ENCODE data around the gene SLC6A7.
"Not testable (repeated sequence)": the region's sequence is repeated elsewhere in the genome, so short reads cannot be mapped to it uniquely, and the experiment has no call there.

Gene SLC6A7

DNA sequence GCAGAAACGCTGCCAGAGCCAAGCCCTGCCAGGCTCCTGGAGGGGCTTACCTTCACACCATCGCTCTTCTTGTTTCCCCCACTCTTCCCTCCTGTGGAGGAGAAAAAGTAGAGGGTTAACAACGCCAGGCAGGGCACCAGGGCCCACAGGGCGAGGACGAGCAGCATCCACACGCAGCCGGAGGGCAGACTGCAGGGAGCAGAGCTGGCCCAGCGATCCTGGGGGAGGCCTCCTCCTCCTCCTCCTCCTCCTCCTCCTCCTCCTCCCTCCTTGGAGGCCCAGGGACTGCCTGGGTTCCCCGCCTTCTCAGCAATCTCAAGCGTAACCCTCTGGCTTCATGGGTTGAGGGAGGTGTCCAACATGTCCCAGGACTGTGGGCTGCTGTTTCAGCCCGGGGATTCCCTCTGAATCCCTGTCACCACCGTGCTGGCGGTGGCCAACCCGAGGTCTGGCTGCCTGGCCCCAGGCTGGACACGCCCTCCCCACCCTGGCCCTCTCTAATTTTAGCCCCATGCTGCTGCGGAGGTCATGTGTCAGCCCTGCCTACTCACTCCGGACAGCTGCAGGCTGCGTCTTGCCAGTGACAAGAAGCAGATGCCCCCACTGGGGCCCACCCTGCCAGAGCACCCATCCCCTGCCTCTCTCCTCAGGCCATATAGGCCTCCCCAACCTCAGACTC, 55.4 kb downstream of the SLC6A7 start:
- DNase-seq, result no peak

DNA sequence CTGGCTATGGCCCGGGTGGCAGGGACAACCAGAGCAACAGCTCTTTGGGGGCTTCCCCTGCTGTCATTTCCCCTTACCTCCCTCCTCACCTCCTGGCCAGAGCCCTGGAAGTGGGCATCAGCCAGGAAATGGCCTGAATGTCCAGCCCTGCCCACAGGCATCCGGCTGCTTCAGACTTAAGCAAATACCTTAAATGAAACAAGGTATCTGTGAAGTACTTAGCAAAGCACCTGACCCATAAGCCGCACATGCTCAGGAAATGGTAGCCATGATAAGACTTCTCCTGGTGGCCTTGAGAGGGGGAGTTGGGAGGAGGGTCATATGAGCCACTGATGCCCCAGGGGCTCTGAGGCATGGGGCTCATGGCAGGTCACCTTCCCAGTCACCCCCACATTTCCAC, 55.9 kb downstream of the SLC6A7 start:
- DNase-seq, result no peak

DNA sequence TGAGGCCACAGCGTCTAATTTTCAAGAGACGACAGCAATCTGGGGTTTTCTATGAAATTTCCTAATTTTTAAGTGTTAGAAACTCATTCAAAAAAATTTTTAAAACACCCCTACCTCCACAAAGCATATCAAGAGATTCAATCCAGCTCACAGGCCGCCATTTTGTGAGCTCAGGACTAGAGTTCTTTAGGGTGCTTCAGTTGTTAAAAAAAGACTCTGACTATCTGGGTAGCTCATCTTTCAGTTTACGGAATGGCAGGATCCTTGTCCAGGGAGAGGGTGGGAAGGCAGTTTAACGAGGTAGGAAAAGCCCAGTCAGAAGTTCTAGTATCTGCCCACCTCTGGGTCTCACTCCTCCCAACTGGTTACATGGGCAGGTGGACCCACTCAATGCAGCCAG, 56.6 kb downstream of the SLC6A7 start:
- DNase-seq, result no peak

DNA sequence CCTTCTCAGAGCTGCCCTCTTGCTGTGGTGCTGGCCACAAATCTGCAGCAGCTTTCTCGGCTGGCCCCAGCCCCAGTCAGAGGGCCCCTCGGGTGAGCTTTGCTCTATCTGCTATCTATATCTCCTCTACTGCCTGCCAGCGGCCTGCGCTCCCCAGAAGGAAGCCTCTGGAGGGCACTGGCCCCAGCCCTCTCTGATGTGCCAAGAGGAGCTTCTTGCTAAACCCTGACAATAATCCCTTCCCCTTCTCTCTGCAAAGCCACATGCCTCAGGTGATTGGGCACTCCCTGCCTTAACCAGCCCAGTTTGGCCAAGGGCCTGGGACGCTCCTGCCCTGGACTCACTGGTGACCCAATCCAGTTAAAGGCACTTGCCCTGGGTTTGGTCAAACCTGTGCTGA, 57.0 kb downstream of the SLC6A7 start:
- no peak for DNase-seq

DNA sequence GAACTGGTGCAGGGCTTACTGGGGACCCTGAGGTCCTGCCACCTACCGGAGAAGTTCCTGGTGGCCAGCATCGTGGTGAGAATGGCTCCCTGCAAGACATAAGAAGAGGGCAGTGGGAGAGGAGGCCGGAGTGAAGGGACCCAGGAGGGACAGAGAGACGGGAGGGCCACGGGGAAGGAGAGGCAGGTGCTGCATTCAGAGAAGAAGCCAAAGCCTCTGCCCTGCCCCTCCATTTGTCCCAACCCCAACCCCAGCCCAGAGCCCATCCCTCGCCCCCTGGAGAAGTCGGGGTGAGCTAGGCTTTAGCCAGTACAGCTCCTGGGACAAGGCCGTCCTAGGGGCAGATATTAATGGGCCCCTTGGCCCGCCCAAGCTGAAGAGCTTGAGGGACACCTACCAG, 57.9 kb downstream of the SLC6A7 start:
- no peak for DNase-seq

DNA sequence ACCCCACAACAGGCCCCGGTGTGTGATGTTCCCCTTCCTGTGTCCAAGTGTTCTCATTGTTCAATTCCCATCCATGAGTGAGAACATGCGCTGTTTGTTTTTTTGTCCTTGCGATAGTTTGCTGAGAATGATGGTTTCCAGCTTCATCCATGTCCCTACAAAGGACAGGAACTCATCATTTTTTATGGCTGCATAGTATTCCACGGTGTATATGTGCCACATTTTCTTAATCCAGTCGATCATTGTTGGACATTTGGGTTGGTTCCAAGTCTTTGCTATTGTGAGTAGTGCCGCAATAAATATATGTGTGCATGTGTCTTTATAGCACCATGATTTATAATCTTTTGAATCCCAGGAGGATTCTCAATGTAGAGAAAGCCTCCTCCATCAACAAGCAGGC, 58.6 kb downstream of the SLC6A7 start:
- DNase-seq, result not testable (repeated sequence)

DNA sequence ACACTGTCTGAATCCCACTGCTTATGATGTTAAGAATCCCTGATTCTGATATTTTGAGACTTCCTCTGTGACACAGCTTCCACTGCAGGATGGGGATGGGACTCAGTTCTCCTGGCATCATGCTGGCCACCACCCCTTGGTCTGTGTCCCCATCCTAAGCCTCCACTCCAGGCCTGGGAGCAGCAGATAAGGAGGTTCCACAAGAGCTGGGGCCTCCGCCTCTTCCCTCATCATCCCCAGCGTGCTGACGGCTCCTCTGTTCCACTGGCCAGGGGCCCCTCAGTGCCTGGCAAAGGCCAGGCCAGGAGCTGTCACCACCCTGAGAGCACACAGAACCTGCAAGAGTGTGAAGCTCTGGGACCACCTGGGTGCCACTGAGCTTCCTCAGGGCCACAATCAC, 59.1 kb downstream of the SLC6A7 start:
- no peak for DNase-seq

DNA sequence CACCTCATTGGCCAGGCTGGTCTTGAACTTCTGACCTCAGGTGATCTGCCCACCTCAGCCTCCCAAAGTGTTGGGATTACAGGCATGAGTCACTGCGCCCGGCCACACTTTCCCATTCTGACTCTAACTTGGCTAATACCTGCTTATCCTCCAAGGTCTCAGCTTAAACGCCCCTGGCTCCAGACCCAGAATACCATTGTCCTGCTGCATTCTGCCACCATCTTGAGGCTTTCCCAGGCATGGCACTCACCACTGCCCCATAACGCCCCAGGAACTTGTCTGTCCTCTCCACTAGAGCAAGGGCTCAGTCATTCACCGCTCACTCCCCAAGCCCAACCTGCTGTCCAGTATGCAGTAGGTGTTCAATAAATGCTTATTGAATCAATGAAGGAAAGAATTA, 59.9 kb downstream of the SLC6A7 start:
- no peak for DNase-seq

DNA sequence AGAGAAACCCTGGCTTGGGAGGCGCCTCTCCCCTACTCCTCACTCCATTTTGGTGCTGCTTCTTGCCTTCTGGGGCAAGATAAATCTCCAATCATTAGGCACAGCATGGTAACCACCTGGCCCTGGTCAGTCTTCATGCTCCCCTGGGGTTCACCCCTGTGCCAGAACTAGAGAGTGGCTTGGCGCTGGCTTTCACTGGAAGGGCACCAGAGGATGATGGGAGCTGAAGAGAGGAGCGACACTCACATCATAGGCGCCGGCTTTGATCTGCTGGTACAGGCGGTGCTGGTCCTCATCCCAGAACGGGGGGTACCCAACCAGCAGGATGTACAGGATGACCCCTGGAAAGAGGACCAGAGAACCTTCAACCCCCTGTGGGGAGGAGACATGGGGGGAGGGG, 61.6 kb downstream of the SLC6A7 start:
- DNase-seq, result no peak

DNA sequence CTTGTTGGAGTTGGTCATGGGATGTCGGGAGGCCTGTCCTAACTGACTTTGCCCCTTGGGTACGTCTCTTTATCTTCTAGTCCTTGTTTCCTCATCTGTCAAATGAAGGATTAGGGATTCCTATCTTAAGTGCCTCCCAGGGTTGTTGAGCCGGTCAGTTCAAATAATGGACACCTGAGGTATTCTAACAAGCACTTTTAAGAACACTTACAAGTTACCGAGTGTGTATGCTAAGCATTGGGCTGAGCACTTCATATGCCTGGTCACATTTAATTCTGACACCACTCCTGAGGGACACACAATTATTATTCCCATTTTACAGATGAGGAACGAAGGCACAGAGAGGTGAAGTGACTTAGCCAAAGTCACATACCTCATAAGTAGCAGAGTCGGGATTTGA, 62.6 kb downstream of the SLC6A7 start:
- no peak for DNase-seq

DNA sequence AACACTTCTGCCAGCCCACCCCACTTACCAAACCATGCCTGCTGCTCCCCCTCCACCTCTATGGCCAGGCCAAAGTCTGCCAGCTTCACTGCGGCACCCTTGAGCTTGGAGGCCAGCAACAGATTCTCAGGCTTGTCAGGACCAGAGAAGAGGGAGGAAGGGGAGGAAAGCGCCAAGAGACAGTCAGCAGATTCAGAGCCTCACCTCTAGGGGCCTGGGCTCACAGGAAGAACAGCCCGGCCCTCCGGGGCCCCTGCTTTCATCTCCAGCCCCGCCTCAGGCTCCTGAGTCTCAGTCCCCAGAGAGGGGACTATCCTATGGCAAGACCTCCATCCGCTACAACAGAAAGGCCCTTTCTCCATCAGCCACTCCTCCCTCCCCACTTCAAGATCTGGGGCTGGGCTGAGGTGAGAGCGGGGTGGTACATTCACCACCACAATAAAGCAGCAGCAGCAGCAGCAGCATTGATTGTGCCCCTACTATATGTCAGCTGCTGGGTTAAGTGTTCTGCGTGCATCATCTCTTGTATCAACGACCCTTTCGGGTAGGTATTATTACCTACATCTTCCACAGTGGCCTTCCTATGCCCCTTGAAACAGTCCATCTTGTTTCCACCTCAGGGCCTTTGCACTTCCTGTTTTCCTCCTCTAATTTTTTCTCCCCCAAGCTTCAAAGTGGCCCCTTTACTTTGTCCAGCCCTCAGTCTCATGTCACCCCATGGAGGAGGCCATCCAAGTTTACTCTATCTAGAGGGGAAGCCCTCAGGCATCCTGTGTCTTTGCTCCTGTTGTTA, 63.8 kb downstream of the SLC6A7 start:
- no peak for DNase-seq

DNA sequence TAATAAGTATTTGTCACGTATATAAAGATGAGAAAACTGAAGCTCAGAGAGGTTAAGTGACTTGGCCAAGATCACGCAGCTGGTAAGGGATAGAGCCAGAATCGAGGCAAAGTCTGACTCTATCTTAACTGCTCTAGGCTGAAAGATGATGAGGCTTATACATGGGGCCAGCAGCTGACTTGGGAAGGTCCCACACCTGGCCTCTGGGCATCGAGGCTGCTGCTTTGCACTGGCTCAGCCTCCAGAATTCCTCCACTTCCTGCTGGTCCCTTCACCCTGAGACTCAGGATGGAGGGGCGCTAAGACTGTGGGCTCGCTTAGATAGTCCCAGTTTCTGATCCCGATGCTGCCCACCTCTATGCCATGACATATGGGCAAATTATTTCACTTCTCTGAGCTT, 64.5 kb downstream of the SLC6A7 start:
- DNase-seq, result no peak

DNA sequence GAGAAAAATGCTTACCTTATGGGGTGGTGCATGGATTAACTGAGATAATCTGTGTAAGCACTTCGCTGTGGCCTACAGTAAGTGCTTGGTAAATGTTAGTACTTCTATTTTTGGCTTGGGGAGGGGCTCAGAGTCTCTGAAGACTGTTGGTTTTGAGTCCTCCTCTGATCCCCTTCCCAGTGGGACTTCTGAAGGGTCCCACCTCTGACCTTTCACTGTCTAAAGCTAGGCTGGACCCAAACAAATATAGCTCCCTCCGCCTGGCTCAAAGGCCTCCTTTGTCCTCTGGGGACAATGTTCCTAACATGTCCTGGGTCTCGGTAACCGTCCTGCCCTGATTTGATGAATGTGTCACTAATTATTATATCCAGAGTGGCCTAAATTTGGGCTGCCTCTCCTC, 64.9 kb downstream of the SLC6A7 start:
- no peak for DNase-seq

DNA sequence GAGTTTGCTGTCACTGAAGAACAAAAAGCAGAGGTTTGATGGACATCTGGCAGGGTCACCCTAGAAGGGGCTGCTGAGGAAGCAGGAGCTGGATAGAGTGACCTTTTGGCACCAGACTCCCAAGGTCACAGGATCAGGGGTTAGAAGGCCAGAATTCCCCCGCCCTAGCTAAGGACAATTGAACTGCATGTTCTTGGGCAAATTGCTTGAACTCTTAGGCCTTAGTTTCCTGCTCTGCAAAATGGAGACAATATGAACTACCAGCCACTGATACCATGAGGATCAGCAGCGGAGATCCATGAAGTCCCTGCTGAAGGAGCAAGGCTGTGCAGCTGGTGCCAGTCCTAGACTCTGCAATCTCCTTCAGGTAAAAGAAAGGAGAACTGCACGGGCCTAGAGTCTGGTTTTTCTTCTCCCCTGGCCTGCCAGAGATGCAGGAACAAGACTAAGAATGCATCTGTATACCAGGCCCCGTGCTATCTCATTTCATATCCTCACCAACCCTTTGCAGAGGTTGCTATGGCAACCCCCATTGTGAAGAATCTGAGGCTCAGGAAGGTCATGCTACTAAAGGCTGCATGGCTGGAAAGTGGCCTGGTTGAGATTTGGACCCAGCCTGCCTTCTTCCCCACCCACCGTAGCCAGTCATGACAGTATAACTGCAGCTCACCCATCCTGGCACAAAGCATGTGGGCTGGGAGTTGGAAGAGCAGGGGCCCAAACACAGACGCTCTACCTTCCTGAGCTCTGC, 66.0 kb downstream of the SLC6A7 start:
- DNase-seq, result no peak

DNA sequence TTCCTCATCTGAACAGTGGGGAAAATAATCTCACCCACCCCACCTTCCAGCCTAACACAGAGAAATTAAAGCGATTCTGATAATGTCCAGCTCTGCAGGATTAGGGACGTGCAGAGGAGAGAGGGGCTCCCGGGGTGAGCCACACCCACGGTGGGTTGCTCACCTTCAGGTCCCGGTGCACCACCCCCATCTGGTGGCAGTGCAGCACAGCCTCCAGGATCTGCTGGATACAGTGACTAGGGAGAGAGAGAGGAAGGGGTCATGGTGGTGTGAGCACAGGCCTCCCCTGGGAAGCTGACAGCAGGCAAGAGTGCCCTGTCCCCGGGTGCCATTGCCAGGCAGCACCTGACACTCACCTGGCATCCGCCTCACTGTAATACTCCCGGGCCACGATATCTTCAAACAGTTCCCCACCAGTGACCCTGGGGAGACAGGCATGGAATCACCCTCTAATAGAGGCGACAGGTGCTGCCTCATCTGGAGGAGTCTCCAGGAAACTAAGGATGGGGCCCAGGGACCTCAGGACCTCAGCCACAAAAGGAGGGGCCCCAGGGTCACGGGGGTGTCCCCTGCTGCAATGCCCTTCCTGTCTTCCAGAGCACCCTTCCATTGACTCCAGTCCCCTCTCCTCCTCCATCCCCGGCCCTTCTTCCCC, 66.7 kb downstream of the SLC6A7 start:
- no peak for DNase-seq

DNA sequence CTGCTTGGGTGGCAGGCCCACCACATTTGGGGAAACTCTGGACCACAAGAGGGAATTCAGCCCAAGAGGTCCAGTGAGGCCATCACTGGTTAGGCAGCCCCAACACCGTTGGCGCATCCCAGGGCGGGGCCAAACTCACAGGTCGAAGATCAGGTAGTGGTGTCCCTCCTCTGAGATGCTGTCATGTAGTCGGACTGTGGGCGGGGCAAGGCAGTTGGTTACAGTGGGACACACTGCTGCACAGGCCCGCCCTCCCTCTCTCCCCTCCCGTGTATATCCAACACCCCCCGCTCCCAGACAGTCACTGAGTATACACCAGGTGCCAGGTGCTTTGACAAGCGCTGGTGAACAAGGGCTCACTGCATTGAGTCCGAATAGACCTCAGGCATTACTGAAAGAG, 67.6 kb downstream of the SLC6A7 start:
- DNase-seq, result no peak

DNA sequence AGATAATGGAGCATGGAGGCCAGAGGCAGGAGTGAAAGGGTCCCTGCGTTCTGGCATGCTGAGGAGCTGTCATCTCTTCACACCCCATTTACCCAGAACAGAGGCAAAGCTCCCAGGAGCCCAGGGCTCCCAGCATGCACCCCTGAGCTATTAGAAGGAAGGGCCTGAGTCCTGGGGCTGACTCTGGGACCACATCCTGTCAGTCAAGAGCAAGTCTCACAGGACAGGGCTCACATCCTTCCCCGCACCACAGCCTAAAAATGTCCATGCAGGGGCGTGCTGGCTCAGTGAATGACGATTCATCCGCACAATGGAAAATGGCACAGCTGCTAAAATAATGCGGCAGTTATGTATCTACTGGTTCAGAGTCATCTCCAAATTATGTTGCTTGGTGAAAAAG, 68.3 kb downstream of the SLC6A7 start:
- no peak for DNase-seq
